ENCODE measurements around the gene ERCC2. TPM values are rescaled to one million over a fixed set of nuclear protein-coding genes. Genes with fewer than 3 reads are reported as not detected.

ERCC2 gene
- total and polyA plus RNA-seq, 2 of the 8 experiments (the other 6 are each of a cell fraction or from before 2014, with no cell fraction given) = 107 to 117 TPM

DNA sequence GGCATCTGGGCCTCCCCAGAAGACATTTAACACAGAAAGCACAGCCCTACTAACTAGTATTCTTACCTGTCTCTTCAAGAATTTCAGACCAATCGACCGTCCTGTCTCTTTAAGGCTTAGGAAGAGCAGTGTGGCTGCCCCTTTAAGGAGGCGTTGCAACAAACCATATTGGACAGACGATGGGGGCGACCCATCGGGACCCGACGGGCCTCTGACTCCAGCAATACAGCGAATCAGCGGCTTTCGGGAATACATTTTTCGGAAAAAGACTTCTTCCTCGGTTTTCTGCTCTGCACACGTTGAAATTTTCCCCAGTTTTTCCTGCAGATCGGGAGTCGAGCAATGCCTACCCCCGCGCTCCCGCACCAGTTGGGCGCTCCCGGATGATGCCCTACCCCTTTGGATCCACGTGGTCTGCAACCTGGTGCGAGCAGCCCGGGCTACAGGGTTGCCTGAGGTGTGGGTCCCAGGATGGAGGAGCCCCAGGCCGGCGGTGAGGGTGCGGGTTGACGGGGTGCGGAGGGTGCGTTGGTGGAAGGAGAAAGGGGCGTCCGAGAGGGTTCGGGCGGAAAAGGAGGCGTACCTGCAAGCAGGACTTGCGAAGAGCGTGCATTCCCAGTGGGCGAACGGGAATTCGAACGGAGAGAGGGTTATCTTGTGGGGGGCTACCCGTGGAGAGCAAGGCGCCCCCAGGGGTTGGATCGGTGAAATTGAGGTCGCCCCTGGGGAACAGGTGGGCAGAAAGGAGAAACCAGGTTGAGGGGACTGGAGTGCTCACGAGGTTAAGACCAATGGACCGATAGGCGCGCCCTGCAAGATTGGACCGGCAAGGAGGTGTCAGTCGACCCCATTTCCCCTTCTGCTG lies 36.1 kb upstream of the ERCC2 start, which contains the start of gene POLR1G (continued):
- TF ChIP-seq TAF7 (optimal IDR thresholded peaks at IDR 0.05; ENCODE audit: borderline replicate concordance, low read depth, low read length) = peak; percentile 88
- TF ChIP-seq TCF12 (IDR thresholded peaks at IDR 0.05; ENCODE audit: low read depth, low read length) = no peak
- TF ChIP-seq KDM1A (IDR thresholded peaks at IDR 0.05; ENCODE audit: borderline replicate concordance, low read length) = no peak
- TF ChIP-seq, protein P1, sequence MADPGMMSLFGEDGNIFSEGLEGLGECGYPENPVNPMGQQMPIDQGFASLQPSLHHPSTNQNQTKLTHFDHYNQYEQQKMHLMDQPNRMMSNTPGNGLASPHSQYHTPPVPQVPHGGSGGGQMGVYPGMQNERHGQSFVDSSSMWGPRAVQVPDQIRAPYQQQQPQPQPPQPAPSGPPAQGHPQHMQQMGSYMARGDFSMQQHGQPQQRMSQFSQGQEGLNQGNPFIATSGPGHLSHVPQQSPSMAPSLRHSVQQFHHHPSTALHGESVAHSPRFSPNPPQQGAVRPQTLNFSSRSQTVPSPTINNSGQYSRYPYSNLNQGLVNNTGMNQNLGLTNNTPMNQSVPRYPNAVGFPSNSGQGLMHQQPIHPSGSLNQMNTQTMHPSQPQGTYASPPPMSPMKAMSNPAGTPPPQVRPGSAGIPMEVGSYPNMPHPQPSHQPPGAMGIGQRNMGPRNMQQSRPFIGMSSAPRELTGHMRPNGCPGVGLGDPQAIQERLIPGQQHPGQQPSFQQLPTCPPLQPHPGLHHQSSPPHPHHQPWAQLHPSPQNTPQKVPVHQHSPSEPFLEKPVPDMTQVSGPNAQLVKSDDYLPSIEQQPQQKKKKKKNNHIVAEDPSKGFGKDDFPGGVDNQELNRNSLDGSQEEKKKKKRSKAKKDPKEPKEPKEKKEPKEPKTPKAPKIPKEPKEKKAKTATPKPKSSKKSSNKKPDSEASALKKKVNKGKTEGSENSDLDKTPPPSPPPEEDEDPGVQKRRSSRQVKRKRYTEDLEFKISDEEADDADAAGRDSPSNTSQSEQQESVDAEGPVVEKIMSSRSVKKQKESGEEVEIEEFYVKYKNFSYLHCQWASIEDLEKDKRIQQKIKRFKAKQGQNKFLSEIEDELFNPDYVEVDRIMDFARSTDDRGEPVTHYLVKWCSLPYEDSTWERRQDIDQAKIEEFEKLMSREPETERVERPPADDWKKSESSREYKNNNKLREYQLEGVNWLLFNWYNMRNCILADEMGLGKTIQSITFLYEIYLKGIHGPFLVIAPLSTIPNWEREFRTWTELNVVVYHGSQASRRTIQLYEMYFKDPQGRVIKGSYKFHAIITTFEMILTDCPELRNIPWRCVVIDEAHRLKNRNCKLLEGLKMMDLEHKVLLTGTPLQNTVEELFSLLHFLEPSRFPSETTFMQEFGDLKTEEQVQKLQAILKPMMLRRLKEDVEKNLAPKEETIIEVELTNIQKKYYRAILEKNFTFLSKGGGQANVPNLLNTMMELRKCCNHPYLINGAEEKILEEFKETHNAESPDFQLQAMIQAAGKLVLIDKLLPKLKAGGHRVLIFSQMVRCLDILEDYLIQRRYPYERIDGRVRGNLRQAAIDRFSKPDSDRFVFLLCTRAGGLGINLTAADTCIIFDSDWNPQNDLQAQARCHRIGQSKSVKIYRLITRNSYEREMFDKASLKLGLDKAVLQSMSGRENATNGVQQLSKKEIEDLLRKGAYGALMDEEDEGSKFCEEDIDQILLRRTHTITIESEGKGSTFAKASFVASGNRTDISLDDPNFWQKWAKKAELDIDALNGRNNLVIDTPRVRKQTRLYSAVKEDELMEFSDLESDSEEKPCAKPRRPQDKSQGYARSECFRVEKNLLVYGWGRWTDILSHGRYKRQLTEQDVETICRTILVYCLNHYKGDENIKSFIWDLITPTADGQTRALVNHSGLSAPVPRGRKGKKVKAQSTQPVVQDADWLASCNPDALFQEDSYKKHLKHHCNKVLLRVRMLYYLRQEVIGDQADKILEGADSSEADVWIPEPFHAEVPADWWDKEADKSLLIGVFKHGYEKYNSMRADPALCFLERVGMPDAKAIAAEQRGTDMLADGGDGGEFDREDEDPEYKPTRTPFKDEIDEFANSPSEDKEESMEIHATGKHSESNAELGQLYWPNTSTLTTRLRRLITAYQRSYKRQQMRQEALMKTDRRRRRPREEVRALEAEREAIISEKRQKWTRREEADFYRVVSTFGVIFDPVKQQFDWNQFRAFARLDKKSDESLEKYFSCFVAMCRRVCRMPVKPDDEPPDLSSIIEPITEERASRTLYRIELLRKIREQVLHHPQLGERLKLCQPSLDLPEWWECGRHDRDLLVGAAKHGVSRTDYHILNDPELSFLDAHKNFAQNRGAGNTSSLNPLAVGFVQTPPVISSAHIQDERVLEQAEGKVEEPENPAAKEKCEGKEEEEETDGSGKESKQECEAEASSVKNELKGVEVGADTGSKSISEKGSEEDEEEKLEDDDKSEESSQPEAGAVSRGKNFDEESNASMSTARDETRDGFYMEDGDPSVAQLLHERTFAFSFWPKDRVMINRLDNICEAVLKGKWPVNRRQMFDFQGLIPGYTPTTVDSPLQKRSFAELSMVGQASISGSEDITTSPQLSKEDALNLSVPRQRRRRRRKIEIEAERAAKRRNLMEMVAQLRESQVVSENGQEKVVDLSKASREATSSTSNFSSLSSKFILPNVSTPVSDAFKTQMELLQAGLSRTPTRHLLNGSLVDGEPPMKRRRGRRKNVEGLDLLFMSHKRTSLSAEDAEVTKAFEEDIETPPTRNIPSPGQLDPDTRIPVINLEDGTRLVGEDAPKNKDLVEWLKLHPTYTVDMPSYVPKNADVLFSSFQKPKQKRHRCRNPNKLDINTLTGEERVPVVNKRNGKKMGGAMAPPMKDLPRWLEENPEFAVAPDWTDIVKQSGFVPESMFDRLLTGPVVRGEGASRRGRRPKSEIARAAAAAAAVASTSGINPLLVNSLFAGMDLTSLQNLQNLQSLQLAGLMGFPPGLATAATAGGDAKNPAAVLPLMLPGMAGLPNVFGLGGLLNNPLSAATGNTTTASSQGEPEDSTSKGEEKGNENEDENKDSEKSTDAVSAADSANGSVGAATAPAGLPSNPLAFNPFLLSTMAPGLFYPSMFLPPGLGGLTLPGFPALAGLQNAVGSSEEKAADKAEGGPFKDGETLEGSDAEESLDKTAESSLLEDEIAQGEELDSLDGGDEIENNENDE (IDR thresholded peaks at IDR 0.05; ENCODE audit: insufficient replicate concordance, low read length) = no peak
- TF ChIP-seq SP2 (IDR thresholded peaks at IDR 0.05; ENCODE audit: low read length) = no peak
- TF ChIP-seq SIN3A (conservative IDR thresholded peaks at IDR 0.05 in 1 of 2, IDR thresholded peaks at IDR 0.05 in 1 of 2; ENCODE audit: low read depth in 1 of 2, low read length in 2 of 2) = peak; percentile 47 to 83; a peak in 2 of 4 replicates
- TF ChIP-seq, protein P2, sequence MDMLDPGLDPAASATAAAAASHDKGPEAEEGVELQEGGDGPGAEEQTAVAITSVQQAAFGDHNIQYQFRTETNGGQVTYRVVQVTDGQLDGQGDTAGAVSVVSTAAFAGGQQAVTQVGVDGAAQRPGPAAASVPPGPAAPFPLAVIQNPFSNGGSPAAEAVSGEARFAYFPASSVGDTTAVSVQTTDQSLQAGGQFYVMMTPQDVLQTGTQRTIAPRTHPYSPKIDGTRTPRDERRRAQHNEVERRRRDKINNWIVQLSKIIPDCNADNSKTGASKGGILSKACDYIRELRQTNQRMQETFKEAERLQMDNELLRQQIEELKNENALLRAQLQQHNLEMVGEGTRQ (IDR thresholded peaks at IDR 0.05; ENCODE audit: low read length) = peak; percentile 36; the same call in 1 of the 2 replicates
- TF ChIP-seq POLR2A (IDR thresholded peaks at IDR 0.05; ENCODE audit: control extremely low read depth in 1 of 2, low read depth in 2 of 2, low read length in 2 of 2) = peak in 1 of 2 experiments; percentile 77; a peak in 2 of 3 replicates
